ENCODE results near the gene STAP1. TPM values are rescaled to one million over a fixed set of nuclear protein-coding genes. Genes with fewer than 3 reads are reported as not detected.

STAP1 gene
- total RNA-seq, 2 experiments from 2014 or later: 88.4 to 111 TPM

- peak within 1 kb of the TSS; percentile 90 for H2AFZ ChIP-seq (ENCODE audit: low read length)
- no TSS peak for BruUV-seq (replicated peaks)
- CTCF ChIA-PET (ENCODE audit: unreplicated experiment): interaction anchor here (0.5 to 1.1 kb wide), 2 partner anchors 51 to 366 kb away, joined by 3 to 4 read pairs; no protein-coding TSS in a partner anchor
- H3K9me3 ChIP-seq (ENCODE audit: low read length): no peaks in the 10 kb centered on the region
- TF ChIP-seq CTCF (conservative IDR thresholded peaks at IDR 0.05; ENCODE audit: low read length) (no peak), EZH2phosphoT487 (IDR thresholded peaks at IDR 0.05; ENCODE audit: borderline replicate concordance, low read depth, low read length) (no peak)
- H3K4me2 ChIP-seq (ENCODE audit: low read length): peak within 1 kb of the TSS; percentile 78
- peak within 1 kb of the TSS; percentile 91 for H3K4me3 ChIP-seq (ENCODE audit: low read depth, low read length, poor library complexity, severe bottlenecking)
- H3K36me3 ChIP-seq (ENCODE audit: insufficient read depth, low read length): peaks cover 37% of the 10 kb centered on the region
- POLR2A ChIA-PET: interaction anchor here (0.8 to 5.8 kb wide), 13 partner anchors 10 to 366 kb away, joined by 3 to 94 read pairs (median 7); partner anchors contain the start of gene STAP1
- peaks cover 48% of the 10 kb centered on the region for H3K79me2 ChIP-seq (ENCODE audit: insufficient read depth, low read depth, low read length)
- peaks cover 7% of the 10 kb centered on the region; the same call in 1 of the 2 replicates for H4K20me1 ChIP-seq (ENCODE audit: insufficient read depth, low read length)
- peak within 1 kb of the TSS; percentile 87 for H3K27ac ChIP-seq (ENCODE audit: low read depth, low read length, poor library complexity, severe bottlenecking)
- H3K9me2 ChIP-seq (ENCODE audit: insufficient read depth, low read length): no peaks in the 10 kb centered on the region
- peak; percentile 98 for DNase-seq (ENCODE audit: low spot score)
- intact Hi-C loops (cut with micrococcal nuclease; ENCODE audit: unreplicated experiment): loop anchor here (10.0 kb wide), 1 partner anchor 799 kb away; no protein-coding TSS in a partner anchor
- H3K4me1 ChIP-seq (ENCODE audit: insufficient read depth, low read length, poor library complexity, severe bottlenecking): peaks cover 58% of the 10 kb centered on the region
These were observed 13.1 kb upstream of the STAP1 start, which contains the start of gene CENPC for GRCh38 chr4:67545199-67546003. Gene CENPC, minus strand, starts transcription at chr4:67545503. Its CDS starts 148 bp downstream, at chr4:67545355.

DNA sequence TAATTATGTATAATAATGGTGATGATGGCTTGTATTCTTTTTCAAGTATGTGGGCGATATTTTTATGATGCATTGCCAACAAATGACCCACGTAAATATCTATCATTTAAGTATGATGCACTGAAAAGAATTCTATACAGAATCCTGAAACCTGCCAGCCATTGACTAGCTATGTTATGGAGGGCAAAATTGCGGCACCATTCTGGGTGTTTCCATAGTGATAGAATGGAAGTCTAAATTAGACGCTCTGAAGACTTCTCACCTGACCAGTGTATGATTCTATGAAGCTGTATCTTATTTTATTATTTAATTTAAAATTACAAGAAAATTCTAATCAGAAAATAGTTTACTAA is 12.5 kb upstream of the STAP1 start:
- ChIA-PET POLR2A (interaction anchor here (0.8 to 5.8 kb wide), 9 partner anchors 10 to 156 kb away, joined by 3 to 94 read pairs (median 9); partner anchors contain the start of gene STAP1), CTCF (ENCODE audit: unreplicated experiment) (interaction anchor here (0.5 to 1.1 kb wide), 4 partner anchors 30 to 365 kb away, joined by 3 to 4 read pairs (median 4); partner anchors contain the start of gene UBA6)
- H3K79me2 ChIP-seq (ENCODE audit: insufficient read depth, low read depth, low read length): peaks cover 42% of the 10 kb centered on the region
- H3K4me1 ChIP-seq (ENCODE audit: insufficient read depth, low read length, poor library complexity, severe bottlenecking): peaks cover 64% of the 10 kb centered on the region
- H3K9me3 ChIP-seq (ENCODE audit: low read length): no peaks in the 10 kb centered on the region
- H3K4me3 ChIP-seq (ENCODE audit: low read depth, low read length, poor library complexity, severe bottlenecking): peak overlapping the region; percentile 91
- peaks cover 31% of the 10 kb centered on the region for H3K36me3 ChIP-seq (ENCODE audit: insufficient read depth, low read length)
- peak overlapping the region; percentile 71 for H3K4me2 ChIP-seq (ENCODE audit: low read length)
- no peaks in the 10 kb centered on the region for H3K9me2 ChIP-seq (ENCODE audit: insufficient read depth, low read length)
- H3K27ac ChIP-seq (ENCODE audit: low read depth, low read length, poor library complexity, severe bottlenecking): peak overlapping the region; percentile 87
- TF ChIP-seq EZH2phosphoT487 (IDR thresholded peaks at IDR 0.05; ENCODE audit: borderline replicate concordance, low read depth, low read length) (no peak), CTCF (conservative IDR thresholded peaks at IDR 0.05; ENCODE audit: low read length) (no peak)
- peak overlapping the region; percentile 90 for H2AFZ ChIP-seq (ENCODE audit: low read length)
- intact Hi-C loops (cut with micrococcal nuclease; ENCODE audit: unreplicated experiment): loop anchor here (10.0 kb wide), 1 partner anchor 799 kb away; no protein-coding TSS in a partner anchor
- peak; percentile 35 for DNase-seq (ENCODE audit: low spot score)
- TSS peak; percentile 99 for BruUV-seq (replicated peaks)
- peaks cover 7% of the 10 kb centered on the region; the same call in 1 of the 2 replicates for H4K20me1 ChIP-seq (ENCODE audit: insufficient read depth, low read length)
